ENCODE data around the gene TNIP1.

TNIP1 gene

DNA sequence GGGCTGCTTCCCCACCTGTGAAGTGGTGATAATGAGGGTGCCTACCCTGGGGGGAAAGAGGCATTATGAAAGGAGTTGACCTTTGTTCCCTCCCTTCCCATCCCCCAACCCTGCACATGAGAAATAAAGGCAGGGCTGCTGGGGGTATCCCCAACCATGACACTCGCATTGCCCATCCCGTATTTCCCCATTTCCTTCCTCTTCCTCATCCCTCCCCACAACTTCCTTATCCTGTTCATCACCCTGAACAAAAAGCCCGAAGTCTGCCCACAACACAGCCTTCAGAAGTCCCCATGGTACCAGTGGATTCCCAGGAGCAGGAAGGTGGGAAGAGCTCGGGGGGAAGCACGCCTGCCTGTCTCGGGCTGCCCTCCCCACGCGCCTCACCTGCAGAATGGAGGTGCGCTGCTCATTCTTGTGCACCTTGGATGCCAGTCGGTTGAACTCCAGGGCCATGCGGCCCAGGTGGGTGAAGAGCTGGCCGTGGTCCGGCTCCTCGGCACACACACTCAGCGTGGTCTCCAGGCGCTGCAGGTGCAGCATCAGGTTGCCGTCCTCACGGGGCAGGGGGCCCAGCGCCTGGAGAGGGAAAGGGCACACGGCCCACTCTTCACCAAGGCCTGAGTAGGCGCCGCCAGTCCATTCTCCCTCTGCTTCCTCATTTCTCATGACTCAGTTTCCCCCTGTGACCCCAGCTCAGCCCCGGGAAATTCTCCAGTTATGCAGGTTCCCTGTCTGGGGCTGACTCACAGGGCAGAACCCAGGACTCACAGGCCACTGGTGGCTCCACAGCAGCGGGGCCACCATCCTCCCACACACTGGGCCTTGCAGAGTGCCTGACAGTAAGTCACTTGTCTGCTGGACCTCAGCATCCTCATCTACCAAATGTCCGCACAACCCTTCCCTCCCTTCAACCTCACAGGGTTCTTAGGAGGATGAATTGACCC is 24.2 kb downstream of the TNIP1 start:
- Histone ChIP-seq H3K79me2 (ENCODE audit: control insufficient read depth, low read length) (peaks cover 12% of the 10 kb centered on the region), H3K9me2 (replicated peaks; ENCODE audit: control insufficient read depth, low read length) (no peaks in the 10 kb centered on the region), H3K4me2 (ENCODE audit: low read length) (no peak overlapping the region), H3K27me3 (ENCODE audit: control insufficient read depth, low read length) (no peaks in the 10 kb centered on the region), H3K4me3 (ENCODE audit: low read length) (no peak overlapping the region), H3K4me1 (ENCODE audit: control insufficient read depth, low read length) (peaks cover 36% of the 10 kb centered on the region), H3K9me3 (ENCODE audit: control insufficient read depth, insufficient read depth, low read length) (no peaks in the 10 kb centered on the region), H3F3A (ENCODE audit: control insufficient read depth, insufficient read depth) (peaks cover 20% of the 10 kb centered on the region), H3K36me3 (ENCODE audit: control insufficient read depth, low read length) (peaks cover 83% of the 10 kb centered on the region), H4K20me1 (ENCODE audit: control insufficient read depth, insufficient read depth, low read depth, low read length) (no peaks in the 10 kb centered on the region; the same call in none of the 2 replicates), H3K27ac (ENCODE audit: low read depth, low read length) (no peak overlapping the region)
- TF ChIP-seq EZH2phosphoT487 (IDR thresholded peaks at IDR 0.05; ENCODE audit: borderline replicate concordance, low read length) (no peak), CTCF (IDR thresholded peaks at IDR 0.05; ENCODE audit: low read depth, low read length, poor library complexity, severe bottlenecking) (no peak)

- Histone ChIP-seq H3K27me3 (ENCODE audit: control insufficient read depth, low read length) (no peaks in the 10 kb centered on the region), H3K79me2 (ENCODE audit: control insufficient read depth, low read length) (peaks cover 12% of the 10 kb centered on the region), H4K20me1 (ENCODE audit: control insufficient read depth, insufficient read depth, low read depth, low read length) (no peaks in the 10 kb centered on the region; the same call in none of the 2 replicates), H3F3A (ENCODE audit: control insufficient read depth, insufficient read depth) (peaks cover 10% of the 10 kb centered on the region), H3K9me2 (replicated peaks; ENCODE audit: control insufficient read depth, low read length) (no peaks in the 10 kb centered on the region), H3K4me2 (ENCODE audit: low read length) (no peak overlapping the region), H3K4me1 (ENCODE audit: control insufficient read depth, low read length) (peaks cover 26% of the 10 kb centered on the region), H3K9me3 (ENCODE audit: control insufficient read depth, insufficient read depth, low read length) (no peaks in the 10 kb centered on the region), H3K27ac (ENCODE audit: low read depth, low read length) (no peak overlapping the region), H3K4me3 (ENCODE audit: low read length) (no peak overlapping the region), H3K36me3 (ENCODE audit: control insufficient read depth, low read length) (peaks cover 79% of the 10 kb centered on the region)
- no peak for TF ChIP-seq EZH2phosphoT487 (IDR thresholded peaks at IDR 0.05; ENCODE audit: borderline replicate concordance, low read length)
- no peak for TF ChIP-seq CTCF (IDR thresholded peaks at IDR 0.05; ENCODE audit: low read depth, low read length, poor library complexity, severe bottlenecking)
Observed at GRCh38 chr5:151055336-151055735, 25.5 kb downstream of the TNIP1 start.

- H3K9me2 ChIP-seq (replicated peaks; ENCODE audit: control insufficient read depth, low read length) = no peaks in the 10 kb centered on the region
- H3K9me3 ChIP-seq (ENCODE audit: control insufficient read depth, insufficient read depth, low read length) = no peaks in the 10 kb centered on the region
- no peaks in the 10 kb centered on the region for H3K27me3 ChIP-seq (ENCODE audit: control insufficient read depth, low read length)
- H3K4me3 ChIP-seq (ENCODE audit: low read length) = no peak overlapping the region
- H3K27ac ChIP-seq (ENCODE audit: low read depth, low read length) = no peak overlapping the region
- H4K20me1 ChIP-seq (ENCODE audit: control insufficient read depth, insufficient read depth, low read depth, low read length) = no peaks in the 10 kb centered on the region; the same call in none of the 2 replicates
- H3K4me1 ChIP-seq (ENCODE audit: control insufficient read depth, low read length) = peaks cover 20% of the 10 kb centered on the region
- peaks cover 7% of the 10 kb centered on the region for H3F3A ChIP-seq (ENCODE audit: control insufficient read depth, insufficient read depth)
- no peak for TF ChIP-seq EZH2phosphoT487 (IDR thresholded peaks at IDR 0.05; ENCODE audit: borderline replicate concordance, low read length)
- TF ChIP-seq CTCF (IDR thresholded peaks at IDR 0.05; ENCODE audit: low read depth, low read length, poor library complexity, severe bottlenecking) = no peak
- H3K79me2 ChIP-seq (ENCODE audit: control insufficient read depth, low read length) = peaks cover 12% of the 10 kb centered on the region
- H3K36me3 ChIP-seq (ENCODE audit: control insufficient read depth, low read length) = peaks cover 78% of the 10 kb centered on the region
- H3K4me2 ChIP-seq (ENCODE audit: low read length) = no peak overlapping the region
Observed at GRCh38 chr5:151054709-151055108, 26.1 kb downstream of the TNIP1 start.

Measured in DOHH2 (cell line).